HS-5 (cell line): ENCODE data around the gene SUOX.
"Not testable (repeated sequence)": the region's sequence is repeated elsewhere in the genome, so short reads cannot be mapped to it uniquely, and the experiment has no call there.

Experiments used
- DNase-seq: peaks from one replicate; pipeline ENCODE4 v3.0.0-alpha.2; 2012; ENCODE audit warnings: low read depth

SUOX gene

GRCh38 chr12:55996715-55997534 lies at the start of gene SUOX:
SUOX (plus strand) TSS chr12:55997276; CDS start chr12:56002222, 4,946 bp downstream.
- DNase-seq: peak; percentile 83

GRCh38 chr12:55955344-55955743 lies 41.7 kb upstream of the SUOX start:
- no peak for DNase-seq

GRCh38 chr12:55955800-55956508 lies 41.1 kb upstream of the SUOX start:
- DNase-seq: no peak

GRCh38 chr12:55957106-55957859 lies 39.8 kb upstream of the SUOX start:
- no peak for DNase-seq

- no peak for DNase-seq
Observed at GRCh38 chr12:55963760-55964159, 33.3 kb upstream of the SUOX start.

GRCh38 chr12:55965240-55965639 lies 31.8 kb upstream of the SUOX start:
- DNase-seq: no peak

- no peak for DNase-seq
Observed at GRCh38 chr12:55965941-55966407, 31.1 kb upstream of the SUOX start, which contains the start of gene PMEL. PMEL (minus strand) TSS chr12:55966042; CDS start chr12:55966011, 31 bp downstream.

GRCh38 chr12:55966408-55967281 lies 30.4 kb upstream of the SUOX start, which contains the start of gene CDK2:
CDK2 (plus strand) TSS chr12:55966830; CDS start chr12:55967009, 179 bp downstream.
- DNase-seq: peak; percentile 49

- DNase-seq: no peak
Observed at GRCh38 chr12:55969356-55969755, 27.7 kb upstream of the SUOX start.

GRCh38 chr12:55970775-55971174 lies 26.3 kb upstream of the SUOX start:
- no peak for DNase-seq

- DNase-seq: peak; percentile 63
Observed at GRCh38 chr12:55972042-55972441, 25.0 kb upstream of the SUOX start.

- no peak for DNase-seq
Observed at GRCh38 chr12:55972456-55972855, 24.6 kb upstream of the SUOX start.

GRCh38 chr12:55972911-55973598 lies 24.0 kb upstream of the SUOX start:
- DNase-seq: no peak

GRCh38 chr12:55973599-55974307 lies 23.3 kb upstream of the SUOX start, which contains the start of gene RAB5B:
RAB5B (plus strand) TSS chr12:55974078; CDS start chr12:55986961, 12,883 bp downstream.
- peak; percentile 100 for DNase-seq

GRCh38 chr12:55974308-55974730 lies 22.8 kb upstream of the SUOX start:
- DNase-seq: no peak

GRCh38 chr12:55978393-55978792 lies 18.7 kb upstream of the SUOX start:
- no peak for DNase-seq

GRCh38 chr12:55979069-55979468 lies 18.0 kb upstream of the SUOX start:
- no peak for DNase-seq

GRCh38 chr12:55981882-55982281 lies 15.2 kb upstream of the SUOX start:
- DNase-seq: not testable (repeated sequence)

- DNase-seq: no peak
Observed at GRCh38 chr12:55982319-55982936, 14.6 kb upstream of the SUOX start.
